HG02840 (cell line): ENCODE measurements around the gene DVL1.

Source experiments
- ATAC-seq: cut with Tn5 transposase; IDR thresholded peaks from one replicate; pipeline ENCODE4 v1.9.1; 2021; ENCODE audit warnings: mild to moderate bottlenecking, moderate library complexity, moderate number of reproducible peaks; ENCODE audit not compliant: unreplicated experiment, low FRiP score

Gene DVL1

GRCh38 chr1:1342584-1343115, 6.6 kb downstream of the DVL1 start:
- ATAC-seq, result no peak

GRCh38 chr1:1342061-1342562, 7.1 kb downstream of the DVL1 start:
- no peak for ATAC-seq

- ATAC-seq, result no peak
These were observed 7.6 kb downstream of the DVL1 start for GRCh38 chr1:1341549-1342021.

- ATAC-seq, result no peak
These were observed 8.2 kb downstream of the DVL1 start for GRCh38 chr1:1340791-1341548.

- no peak for ATAC-seq
These were observed 9.0 kb downstream of the DVL1 start for GRCh38 chr1:1340185-1340584.

- ATAC-seq, result no peak
These were observed 10.9 kb downstream of the DVL1 start for GRCh38 chr1:1338278-1338677.

GRCh38 chr1:1337793-1338147, 11.4 kb downstream of the DVL1 start:
- no peak for ATAC-seq

GRCh38 chr1:1336931-1337792, 12.1 kb downstream of the DVL1 start:
- no peak for ATAC-seq

GRCh38 chr1:1336446-1336845, 12.8 kb downstream of the DVL1 start:
- ATAC-seq, result no peak

GRCh38 chr1:1335792-1336248, 13.4 kb downstream of the DVL1 start:
- ATAC-seq, result no peak

- no peak for ATAC-seq
These were observed 13.9 kb downstream of the DVL1 start for GRCh38 chr1:1335283-1335682.

GRCh38 chr1:1334835-1335234, 14.4 kb downstream of the DVL1 start:
- no peak for ATAC-seq

- ATAC-seq, result no peak
These were observed 15.5 kb downstream of the DVL1 start for GRCh38 chr1:1333551-1334241.

GRCh38 chr1:1332774-1333480, 16.3 kb downstream of the DVL1 start:
- no peak for ATAC-seq

GRCh38 chr1:1332031-1332755, 17.0 kb downstream of the DVL1 start:
- ATAC-seq, result no peak

- ATAC-seq, result no peak
These were observed 17.9 kb downstream of the DVL1 start, which contains the start of gene TAS1R3 for GRCh38 chr1:1331068-1331965. TAS1R3 (plus strand) TSS chr1:1331280; CDS start chr1:1331346, 66 bp downstream.

- ATAC-seq, result no peak
These were observed 18.7 kb downstream of the DVL1 start for GRCh38 chr1:1330366-1331067.
